Measurements from ENCODE around the gene TTC17. TPM values are rescaled to one million over a fixed set of nuclear protein-coding genes. Genes with fewer than 3 reads are reported as not detected.

Gene TTC17
- polyA plus RNA-seq, 3 donors = 34.7 to 82.5 (median 40.8) TPM

DNA sequence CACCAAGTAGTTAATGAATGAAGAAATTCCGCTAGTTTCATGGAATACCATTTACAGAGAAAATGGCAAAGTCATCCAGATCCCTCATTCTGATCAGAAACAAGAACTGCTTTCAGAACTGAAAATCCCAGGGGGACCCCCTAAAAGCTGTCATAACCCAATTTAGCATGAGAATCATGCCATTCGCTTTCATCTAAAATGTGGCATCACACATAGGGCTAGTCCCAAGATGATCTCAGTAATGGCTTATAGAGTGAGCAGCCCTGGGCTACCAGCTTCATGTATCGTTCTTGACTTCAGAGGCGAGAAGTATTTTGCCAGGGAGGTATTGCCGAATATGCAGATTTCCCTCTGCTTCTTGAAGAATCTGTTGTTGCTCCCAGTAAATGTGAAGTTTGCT, 134.0 kb downstream of the TTC17 start:
- DNase-seq = no peak
- H3K9me3 Mint-ChIP-seq = no peaks in the 10 kb centered on the region
- TF ChIP-seq, protein P1, sequence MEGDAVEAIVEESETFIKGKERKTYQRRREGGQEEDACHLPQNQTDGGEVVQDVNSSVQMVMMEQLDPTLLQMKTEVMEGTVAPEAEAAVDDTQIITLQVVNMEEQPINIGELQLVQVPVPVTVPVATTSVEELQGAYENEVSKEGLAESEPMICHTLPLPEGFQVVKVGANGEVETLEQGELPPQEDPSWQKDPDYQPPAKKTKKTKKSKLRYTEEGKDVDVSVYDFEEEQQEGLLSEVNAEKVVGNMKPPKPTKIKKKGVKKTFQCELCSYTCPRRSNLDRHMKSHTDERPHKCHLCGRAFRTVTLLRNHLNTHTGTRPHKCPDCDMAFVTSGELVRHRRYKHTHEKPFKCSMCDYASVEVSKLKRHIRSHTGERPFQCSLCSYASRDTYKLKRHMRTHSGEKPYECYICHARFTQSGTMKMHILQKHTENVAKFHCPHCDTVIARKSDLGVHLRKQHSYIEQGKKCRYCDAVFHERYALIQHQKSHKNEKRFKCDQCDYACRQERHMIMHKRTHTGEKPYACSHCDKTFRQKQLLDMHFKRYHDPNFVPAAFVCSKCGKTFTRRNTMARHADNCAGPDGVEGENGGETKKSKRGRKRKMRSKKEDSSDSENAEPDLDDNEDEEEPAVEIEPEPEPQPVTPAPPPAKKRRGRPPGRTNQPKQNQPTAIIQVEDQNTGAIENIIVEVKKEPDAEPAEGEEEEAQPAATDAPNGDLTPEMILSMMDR (IDR thresholded peaks at IDR 0.05) = no peak
- H3K27me3 ChIP-seq (ENCODE audit: control insufficient read depth in 2 of 2, insufficient read depth in 2 of 2, low read length in 2 of 2) = no peaks in the 10 kb centered on the region
- H3K4me2 ChIP-seq (replicated peaks; ENCODE audit: extremely low read depth, low read length, poor library complexity, severe bottlenecking) = no peak overlapping the region
- H3K9me3 ChIP-seq (replicated peaks in 1 of 2; ENCODE audit: control insufficient read depth in 1 of 2, insufficient read depth in 1 of 2, low read length in 2 of 2) = no peaks in the 10 kb centered on the region
- peaks cover 58 to 64% of the 10 kb centered on the region in 2 donors for H3K36me3 Mint-ChIP-seq
- peaks cover 40 to 68% of the 10 kb centered on the region in 2 donors for H3K36me3 ChIP-seq (replicated peaks in 1 of 2; ENCODE audit: control insufficient read depth in 1 of 2, insufficient read depth in 2 of 2, low read length in 2 of 2)
- H3K4me3 ChIP-seq (replicated peaks in 1 of 3; ENCODE audit: low read depth in 2 of 3, low read length in 3 of 3) = no peak overlapping the region
- no peaks in the 10 kb centered on the region for H3K79me2 ChIP-seq (ENCODE audit: insufficient read depth, low read length)
- H3K4me1 ChIP-seq (ENCODE audit: control insufficient read depth in 1 of 2, insufficient read depth in 2 of 2, low read length in 2 of 2) = no peaks in the 10 kb centered on the region
- H3K4me3 Mint-ChIP-seq = no peak overlapping the region
- no peak overlapping the region for H2AFZ ChIP-seq (ENCODE audit: insufficient read depth, low read depth, low read length, poor library complexity, severe bottlenecking)
- no peak overlapping the region for H3K9ac ChIP-seq (ENCODE audit: insufficient read depth, low read length, poor library complexity, severe bottlenecking)
- H3K4me1 Mint-ChIP-seq = no peaks in the 10 kb centered on the region
- intact Hi-C loops (cut with micrococcal nuclease) = no loop called here
- H3K27me3 Mint-ChIP-seq (ENCODE audit: low read depth in 3 of 3) = no peaks in the 10 kb centered on the region
- H3K27ac ChIP-seq (ENCODE audit: low read depth in 1 of 2, low read length in 2 of 2) = no peak overlapping the region
- H4K20me1 ChIP-seq (ENCODE audit: insufficient read depth, low read length) = no peaks in the 10 kb centered on the region
- 96% methylated on average over 4 of the region's 5 CpGs for WGBS (ENCODE audit: insufficient coverage)
- H3K27ac Mint-ChIP-seq = no peak overlapping the region

DNA sequence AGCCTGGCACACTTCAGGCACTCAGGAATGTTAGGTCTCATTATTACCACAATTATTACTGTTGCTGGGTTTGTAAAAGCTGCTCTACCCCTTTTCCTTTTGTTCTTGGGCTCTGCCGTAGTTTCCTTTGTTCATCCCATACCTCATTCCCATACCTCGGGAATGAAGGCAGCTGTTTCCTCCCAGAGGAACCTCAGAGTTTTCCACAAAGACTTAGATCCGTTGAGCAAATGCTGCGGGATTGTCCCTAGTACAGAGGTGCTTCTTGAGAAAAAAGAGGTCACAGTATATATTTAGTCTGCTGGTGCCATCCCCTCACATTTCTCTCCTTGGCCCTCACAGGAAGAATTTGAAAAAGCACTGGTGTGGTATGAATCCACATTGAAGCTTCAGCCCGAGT, 134.7 kb downstream of the TTC17 start:
- no peaks in the 10 kb centered on the region for H3K27me3 ChIP-seq (ENCODE audit: control insufficient read depth in 2 of 2, insufficient read depth in 2 of 2, low read length in 2 of 2)
- H3K79me2 ChIP-seq (ENCODE audit: insufficient read depth, low read length) = no peaks in the 10 kb centered on the region
- no peaks in the 10 kb centered on the region for H3K9me3 ChIP-seq (replicated peaks in 1 of 2; ENCODE audit: control insufficient read depth in 1 of 2, insufficient read depth in 1 of 2, low read length in 2 of 2)
- no peak for DNase-seq
- H3K9ac ChIP-seq (ENCODE audit: insufficient read depth, low read length, poor library complexity, severe bottlenecking) = no peak overlapping the region
- H3K27me3 Mint-ChIP-seq (ENCODE audit: low read depth in 3 of 3) = no peaks in the 10 kb centered on the region
- no peak overlapping the region for H3K27ac ChIP-seq (ENCODE audit: low read depth in 1 of 2, low read length in 2 of 2)
- peaks cover 40 to 64% of the 10 kb centered on the region in 2 donors for H3K36me3 ChIP-seq (replicated peaks in 1 of 2; ENCODE audit: control insufficient read depth in 1 of 2, insufficient read depth in 2 of 2, low read length in 2 of 2)
- peak overlapping the region in 2 of 7 donors; percentile 26 to 62 for H3K27ac Mint-ChIP-seq
- no peak overlapping the region for H3K4me2 ChIP-seq (replicated peaks; ENCODE audit: extremely low read depth, low read length, poor library complexity, severe bottlenecking)
- TF ChIP-seq, protein P1 (IDR thresholded peaks at IDR 0.05) = no peak
- peaks cover 58 to 64% of the 10 kb centered on the region in 2 donors for H3K36me3 Mint-ChIP-seq
- H3K9me3 Mint-ChIP-seq = no peaks in the 10 kb centered on the region
- no peaks in the 10 kb centered on the region for H4K20me1 ChIP-seq (ENCODE audit: insufficient read depth, low read length)
- no peak overlapping the region for H3K4me3 Mint-ChIP-seq
- intact Hi-C loops (cut with micrococcal nuclease) = no loop called here
- no peaks in the 10 kb centered on the region for H3K4me1 ChIP-seq (ENCODE audit: control insufficient read depth in 1 of 2, insufficient read depth in 2 of 2, low read length in 2 of 2)
- 96% methylated on average over 4 of the region's 5 CpGs for WGBS (ENCODE audit: insufficient coverage)
- H2AFZ ChIP-seq (ENCODE audit: insufficient read depth, low read depth, low read length, poor library complexity, severe bottlenecking) = no peak overlapping the region
- H3K4me1 Mint-ChIP-seq = no peaks in the 10 kb centered on the region
- no peak overlapping the region for H3K4me3 ChIP-seq (replicated peaks in 1 of 3; ENCODE audit: low read depth in 2 of 3, low read length in 3 of 3)

Data from CD14-positive monocyte (primary cell).